Hepatocyte (in vitro differentiated cells): ENCODE measurements around the gene PRKCA. TPM values are rescaled to one million over a fixed set of nuclear protein-coding genes. Genes with fewer than 3 reads are reported as not detected.

ENCODE experiments used
- DNase-seq: peaks from one replicate; pipeline ENCODE4 v3.0.0-alpha.2; 2016; ENCODE audit warnings: low spot score
- H2AFZ ChIP-seq: fragments of 200-600 bp; sonication (generic); 2 replicates; pipeline ENCODE4 v1.6.0; 2016; ENCODE audit warnings: antibody characterized with exemption, mild to moderate bottlenecking
- H3K27ac ChIP-seq: fragments of 200-600 bp; sonication (generic); 2 replicates; pipeline ENCODE4 v1.5.1; 2016; ENCODE audit warnings: mild to moderate bottlenecking
- H3K27me3 ChIP-seq: fragments of 200-600 bp; sonication (generic); 2 replicates; pipeline ENCODE4 v1.6.1; 2016
- H3K36me3 ChIP-seq: fragments of 200-600 bp; sonication (generic); replicated peaks from 2 replicates; pipeline ENCODE4 v1.5.1; 2016; ENCODE audit warnings: low read depth; ENCODE audit not compliant: insufficient read depth
- H3K4me1 ChIP-seq: fragments of 200-600 bp; sonication (generic); 2 replicates; pipeline ENCODE4 v1.5.1; 2016; ENCODE audit warnings: mild to moderate bottlenecking, moderate library complexity; ENCODE audit not compliant: insufficient read depth
- H3K4me2 ChIP-seq: fragments of 200-600 bp; sonication (generic); 2 replicates; pipeline ENCODE4 v1.6.0; 2016
- H3K4me3 ChIP-seq: fragments of 200-600 bp; sonication (generic); 2 replicates; pipeline ENCODE4 v1.5.1; 2016; ENCODE audit warnings: mild to moderate bottlenecking
- H3K79me2 ChIP-seq: fragments of 200-600 bp; sonication (generic); 2 replicates; pipeline ENCODE4 v1.6.0; 2017; ENCODE audit warnings: mild to moderate bottlenecking
- H3K9me2 ChIP-seq: fragments of 200-600 bp; sonication (generic); replicated peaks from 2 replicates; pipeline ENCODE4 v1.6.0; 2017; ENCODE audit warnings: mild to moderate bottlenecking; ENCODE audit not compliant: insufficient read depth
- H3K9me3 ChIP-seq: fragments of 200-600 bp; sonication (generic); 2 replicates; pipeline ENCODE4 v1.5.1; 2016; ENCODE audit warnings: low read depth, mild to moderate bottlenecking
- H4K20me1 ChIP-seq: fragments of 200-600 bp; sonication (generic); 2 replicates; pipeline ENCODE4 v1.6.0; 2016; ENCODE audit warnings: mild to moderate bottlenecking; ENCODE audit not compliant: insufficient read depth, poor library complexity, severe bottlenecking
- EZH2 ChIP-seq: fragments of 200-600 bp; sonication (generic); IDR thresholded peaks from 2 replicates; pipeline ENCODE4 v1.6.1; 2016; ENCODE audit warnings: antibody characterized with exemption, mild to moderate bottlenecking, borderline replicate concordance
- EZH2phosphoT487 ChIP-seq: fragments of 200-600 bp; sonication (generic); IDR thresholded peaks from one replicate; pipeline ENCODE4 v1.6.1; 2018; ENCODE audit warnings: antibody characterized with exemption, mild to moderate bottlenecking, low read depth, moderate library complexity; ENCODE audit not compliant: unreplicated experiment, severe bottlenecking
- WGBS: methylation state at CpG from one replicate; pipeline ENCODE4 v1.1.6; 2016; ENCODE audit warnings: low lambda C conversion rate; ENCODE audit errors: missing lambda C conversion rate; 5-methylcytosine and 5-hydroxymethylcytosine counted together
- polyA plus RNA-seq: library from polyadenylated mRNA; unstranded; fragments of >200 nt; fragmentation: Nextera tagmentation; extraction: Ambion mirVana; gene quantifications from 2 replicates; pipeline ENCODE4 v1.2.1, GENCODE V29; 2016
- total RNA-seq: library from RNA; depleted of rRNA; stranded (reverse); fragments of >200 nt; gene quantifications from 2 replicates; pipeline ENCODE4 v1.2.3, GENCODE V29; 2014
- TF ChIP-seq, protein P1 (sequence below): fragments of 200-600 bp; sonication (generic); IDR thresholded peaks from 2 replicates; pipeline ENCODE4 v1.5.1; 2016; ENCODE audit warnings: antibody characterized with exemption, mild to moderate bottlenecking; ENCODE audit not compliant: poor library complexity

The PRKCA gene
- total and polyA plus RNA-seq, 2 experiments from 2014 or later: 5.9 to 18.5 TPM

DNA sequence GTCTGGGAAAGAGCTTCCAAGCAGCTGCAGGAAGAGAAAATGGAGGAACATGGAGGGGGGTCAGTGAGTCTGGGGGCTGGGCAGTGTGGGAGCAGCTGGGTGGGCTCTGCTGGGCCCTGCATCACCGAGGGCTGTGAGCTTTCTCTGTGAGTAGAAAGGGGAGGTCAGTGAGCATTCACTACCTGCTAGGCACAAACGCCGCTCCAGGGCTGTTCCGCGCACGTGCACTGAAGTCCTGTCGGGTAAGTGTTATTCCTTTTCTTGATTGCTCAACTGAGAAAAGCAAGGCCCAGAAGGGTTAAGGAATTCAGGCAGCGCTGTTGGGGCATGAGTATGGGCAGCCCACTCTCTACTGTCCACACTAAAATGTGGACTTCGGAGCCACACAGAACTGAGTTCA is 537.2 kb downstream of the PRKCA start:
- no peaks in the 10 kb centered on the region for H3K9me3 ChIP-seq
- 89% methylated on average over 9 of the region's 9 CpGs for WGBS
- H3K4me2 ChIP-seq: no peak overlapping the region
- no peak overlapping the region for H3K4me3 ChIP-seq
- no peaks in the 10 kb centered on the region for H3K79me2 ChIP-seq
- no peak for DNase-seq
- no peak overlapping the region for H3K27ac ChIP-seq
- no peaks in the 10 kb centered on the region for H3K9me2 ChIP-seq
- H3K27me3 ChIP-seq: peaks cover 31% of the 10 kb centered on the region
- TF ChIP-seq, protein P1, sequence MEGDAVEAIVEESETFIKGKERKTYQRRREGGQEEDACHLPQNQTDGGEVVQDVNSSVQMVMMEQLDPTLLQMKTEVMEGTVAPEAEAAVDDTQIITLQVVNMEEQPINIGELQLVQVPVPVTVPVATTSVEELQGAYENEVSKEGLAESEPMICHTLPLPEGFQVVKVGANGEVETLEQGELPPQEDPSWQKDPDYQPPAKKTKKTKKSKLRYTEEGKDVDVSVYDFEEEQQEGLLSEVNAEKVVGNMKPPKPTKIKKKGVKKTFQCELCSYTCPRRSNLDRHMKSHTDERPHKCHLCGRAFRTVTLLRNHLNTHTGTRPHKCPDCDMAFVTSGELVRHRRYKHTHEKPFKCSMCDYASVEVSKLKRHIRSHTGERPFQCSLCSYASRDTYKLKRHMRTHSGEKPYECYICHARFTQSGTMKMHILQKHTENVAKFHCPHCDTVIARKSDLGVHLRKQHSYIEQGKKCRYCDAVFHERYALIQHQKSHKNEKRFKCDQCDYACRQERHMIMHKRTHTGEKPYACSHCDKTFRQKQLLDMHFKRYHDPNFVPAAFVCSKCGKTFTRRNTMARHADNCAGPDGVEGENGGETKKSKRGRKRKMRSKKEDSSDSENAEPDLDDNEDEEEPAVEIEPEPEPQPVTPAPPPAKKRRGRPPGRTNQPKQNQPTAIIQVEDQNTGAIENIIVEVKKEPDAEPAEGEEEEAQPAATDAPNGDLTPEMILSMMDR: no peak
- TF ChIP-seq EZH2: no peak
- TF ChIP-seq EZH2phosphoT487: no peak
- H3K4me1 ChIP-seq: no peaks in the 10 kb centered on the region
- no peaks in the 10 kb centered on the region for H3K36me3 ChIP-seq
- no peak overlapping the region for H2AFZ ChIP-seq
- H4K20me1 ChIP-seq: no peaks in the 10 kb centered on the region

- DNase-seq: no peak
- no peaks in the 10 kb centered on the region for H3K9me3 ChIP-seq
- no peak for TF ChIP-seq EZH2phosphoT487
- TF ChIP-seq, protein P1: no peak
- no peak for TF ChIP-seq EZH2
- H3K4me1 ChIP-seq: no peaks in the 10 kb centered on the region
- H2AFZ ChIP-seq: no peak overlapping the region
- no peaks in the 10 kb centered on the region for H3K36me3 ChIP-seq
- no peak overlapping the region for H3K4me2 ChIP-seq
- peaks cover 26% of the 10 kb centered on the region for H3K27me3 ChIP-seq
- H4K20me1 ChIP-seq: no peaks in the 10 kb centered on the region
- H3K79me2 ChIP-seq: no peaks in the 10 kb centered on the region
- 84% methylated on average over 10 of the region's 10 CpGs for WGBS
- no peak overlapping the region for H3K27ac ChIP-seq
- no peaks in the 10 kb centered on the region for H3K9me2 ChIP-seq
- no peak overlapping the region for H3K4me3 ChIP-seq
Measured at GRCh38 chr17:66840061-66840460, 537.6 kb downstream of the PRKCA start.

- H3K36me3 ChIP-seq: no peaks in the 10 kb centered on the region
- WGBS: 48% methylated on average over 4 of the region's 4 CpGs
- H3K79me2 ChIP-seq: no peaks in the 10 kb centered on the region
- no peak overlapping the region for H3K4me3 ChIP-seq
- no peaks in the 10 kb centered on the region for H3K9me3 ChIP-seq
- H3K27ac ChIP-seq: no peak overlapping the region
- H2AFZ ChIP-seq: no peak overlapping the region
- no peaks in the 10 kb centered on the region for H3K9me2 ChIP-seq
- H3K4me2 ChIP-seq: no peak overlapping the region
- peaks cover 14% of the 10 kb centered on the region for H3K27me3 ChIP-seq
- H4K20me1 ChIP-seq: no peaks in the 10 kb centered on the region
- DNase-seq: no peak
- TF ChIP-seq EZH2phosphoT487 (no peak), EZH2 (no peak)
- TF ChIP-seq, protein P1: no peak
- H3K4me1 ChIP-seq: no peaks in the 10 kb centered on the region
Measured at GRCh38 chr17:66841328-66841727, 538.9 kb downstream of the PRKCA start.

DNA sequence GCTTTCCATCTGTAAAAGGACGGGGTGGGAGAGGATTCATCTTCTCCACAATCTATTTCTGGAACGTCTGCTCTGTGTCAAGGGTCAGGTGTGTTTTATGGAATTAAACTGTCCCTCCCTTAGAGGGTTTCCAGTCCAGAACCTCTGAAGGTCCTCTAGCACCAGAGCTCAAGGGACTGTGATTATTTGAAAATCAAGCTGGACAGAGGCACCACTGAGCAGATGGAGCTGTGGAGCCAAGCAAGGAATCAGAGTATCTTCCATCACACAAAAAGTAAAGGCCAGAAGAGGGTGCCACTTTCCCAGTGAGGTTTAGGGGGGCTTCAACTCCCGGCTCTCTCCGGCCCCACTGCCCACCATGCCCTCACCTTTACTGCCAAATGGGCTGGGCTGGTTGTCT is 539.3 kb downstream of the PRKCA start:
- peaks cover 10% of the 10 kb centered on the region for H3K27me3 ChIP-seq
- no peaks in the 10 kb centered on the region for H3K9me3 ChIP-seq
- no peak overlapping the region for H3K4me2 ChIP-seq
- no peak overlapping the region for H2AFZ ChIP-seq
- H3K9me2 ChIP-seq: no peaks in the 10 kb centered on the region
- no peak for DNase-seq
- WGBS: 86% methylated on average over 4 of the region's 4 CpGs
- no peaks in the 10 kb centered on the region for H3K4me1 ChIP-seq
- TF ChIP-seq, protein P1: no peak
- TF ChIP-seq EZH2 (no peak), EZH2phosphoT487 (no peak)
- no peaks in the 10 kb centered on the region for H3K79me2 ChIP-seq
- H4K20me1 ChIP-seq: no peaks in the 10 kb centered on the region
- no peak overlapping the region for H3K27ac ChIP-seq
- no peak overlapping the region for H3K4me3 ChIP-seq
- no peaks in the 10 kb centered on the region for H3K36me3 ChIP-seq
